GM23248 (cell line): ENCODE results near the gene KCNA2.

Experiments
- EZH2 ChIP-seq: fragments of 200-600 bp; sonication (generic); IDR thresholded peaks from 2 replicates; pipeline ENCODE4 v1.6.1; 2018; ENCODE audit warnings: antibody characterized with exemption, mild to moderate bottlenecking; ENCODE audit not compliant: insufficient read depth, poor library complexity, severe bottlenecking
- EZH2phosphoT487 ChIP-seq: fragments of 200-600 bp; sonication (generic); IDR thresholded peaks from 2 replicates; pipeline ENCODE4 v1.6.1; 2018; ENCODE audit warnings: antibody characterized with exemption, moderate library complexity, mild to moderate bottlenecking, low read depth; ENCODE audit not compliant: insufficient read depth

DNA sequence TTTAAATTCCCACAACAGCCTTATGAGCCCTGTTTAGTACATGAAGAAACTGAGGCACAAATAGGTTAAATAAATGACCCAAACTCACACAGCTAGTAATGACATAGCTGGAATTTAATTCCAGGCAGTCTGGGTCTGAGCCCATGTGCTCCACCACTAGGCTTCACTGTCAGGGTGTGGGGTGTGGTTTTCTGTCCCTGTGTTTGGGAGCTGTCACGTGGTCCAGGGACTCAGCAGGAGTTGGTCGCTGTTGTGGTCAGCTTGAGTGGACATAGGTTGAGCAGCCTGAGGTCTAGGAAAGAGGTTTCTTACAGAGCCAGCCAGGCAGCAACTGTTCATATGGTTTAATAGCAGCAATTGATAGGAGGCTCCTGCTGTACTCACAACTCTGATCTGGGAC is 59.1 kb downstream of the KCNA2 start:
- TF ChIP-seq EZH2 (no peak), EZH2phosphoT487 (no peak)
